ENCODE measurements around the gene UTS2R. TPM values are rescaled to one million over a fixed set of nuclear protein-coding genes. Genes with fewer than 3 reads are reported as not detected.

UTS2R gene
- total RNA-seq, 1 donor from 2014 or later = 6.5 TPM

- H3K4me3 Mint-ChIP-seq = no peak overlapping the region
- no peaks in the 10 kb centered on the region for H3K9me3 Mint-ChIP-seq
- H3K27ac Mint-ChIP-seq = no peak overlapping the region
- no peak for TF ChIP-seq CTCF (IDR thresholded peaks at IDR 0.05; ENCODE audit: unreplicated experiment)
- H3K36me3 Mint-ChIP-seq = no peaks in the 10 kb centered on the region
- H3K27me3 Mint-ChIP-seq (ENCODE audit: low read depth) = peaks cover 5% of the 10 kb centered on the region
- DNase-seq (ENCODE audit: low spot score in 2 of 2, unreplicated experiment in 2 of 2) = no peak
- peaks cover 21% of the 10 kb centered on the region for H3K4me1 Mint-ChIP-seq
Measured at GRCh38 chr17:82365606-82366295, 5.8 kb upstream of the UTS2R start.

GRCh38 chr17:82366749-82367148 is 4.8 kb upstream of the UTS2R start:
- no peak for DNase-seq (ENCODE audit: low spot score in 2 of 2, unreplicated experiment in 2 of 2)
- Mint-ChIP-seq H3K27me3 (ENCODE audit: low read depth) (peaks cover 7% of the 10 kb centered on the region), H3K4me1 (peaks cover 26% of the 10 kb centered on the region), H3K4me3 (no peak overlapping the region), H3K27ac (no peak overlapping the region), H3K36me3 (no peaks in the 10 kb centered on the region), H3K9me3 (no peaks in the 10 kb centered on the region)
- TF ChIP-seq CTCF (IDR thresholded peaks at IDR 0.05; ENCODE audit: unreplicated experiment) = no peak

- no peak for DNase-seq (ENCODE audit: low spot score in 2 of 2, unreplicated experiment in 2 of 2)
- TF ChIP-seq CTCF (IDR thresholded peaks at IDR 0.05; ENCODE audit: unreplicated experiment) = no peak
- Mint-ChIP-seq H3K4me1 (peaks cover 32% of the 10 kb centered on the region), H3K27me3 (ENCODE audit: low read depth) (peaks cover 9% of the 10 kb centered on the region), H3K4me3 (no peak overlapping the region), H3K27ac (peak overlapping the region; percentile 68), H3K36me3 (no peaks in the 10 kb centered on the region), H3K9me3 (no peaks in the 10 kb centered on the region)
Measured at GRCh38 chr17:82367724-82368524, 3.6 kb upstream of the UTS2R start.

- Mint-ChIP-seq H3K27ac (no peak overlapping the region), H3K27me3 (ENCODE audit: low read depth) (peaks cover 10% of the 10 kb centered on the region), H3K4me1 (peaks cover 39% of the 10 kb centered on the region)
Measured at GRCh38 chr17:82369211-82369610, 2.4 kb upstream of the UTS2R start.

More at GRCh38 chr17:82369211-82369610, 2.4 kb upstream of the UTS2R start:
- Mint-ChIP-seq H3K4me3 (no peak overlapping the region), H3K36me3 (no peaks in the 10 kb centered on the region), H3K9me3 (no peaks in the 10 kb centered on the region)
- no peak for TF ChIP-seq CTCF (IDR thresholded peaks at IDR 0.05; ENCODE audit: unreplicated experiment)
- no peak for DNase-seq (ENCODE audit: low spot score in 2 of 2, unreplicated experiment in 2 of 2)
